ENCODE data around the gene TOB2. TPM values are rescaled to one million over a fixed set of nuclear protein-coding genes. Genes with fewer than 3 reads are reported as not detected.
"Not testable (repeated sequence)": the region's sequence is repeated elsewhere in the genome, so short reads cannot be mapped to it uniquely, and the experiment has no call there.

The TOB2 gene
- total RNA-seq, 1 donor from 2014 or later: 46.4 TPM

GRCh38 chr22:41405588-41405987 is 41.0 kb downstream of the TOB2 start:
- H3K36me3 Mint-ChIP-seq (ENCODE audit: low read depth): no peaks in the 10 kb centered on the region
- H3K9me3 Mint-ChIP-seq: no peaks in the 10 kb centered on the region
- H3K4me1 Mint-ChIP-seq (ENCODE audit: low read depth): peaks cover 11% of the 10 kb centered on the region
- H3K4me3 Mint-ChIP-seq: no peak overlapping the region
- DNase-seq (ENCODE audit: low spot score): no peak
- peak overlapping the region; percentile 44 for H3K27ac Mint-ChIP-seq
- intact Hi-C loops (cut with micrococcal nuclease): no loop called here
- H3K27me3 Mint-ChIP-seq (ENCODE audit: insufficient read depth): peaks cover 2% of the 10 kb centered on the region

- Mint-ChIP-seq H3K4me1 (ENCODE audit: low read depth) (peaks cover 11% of the 10 kb centered on the region), H3K36me3 (ENCODE audit: low read depth) (no peaks in the 10 kb centered on the region), H3K9me3 (no peaks in the 10 kb centered on the region), H3K27me3 (ENCODE audit: insufficient read depth) (peaks cover 2% of the 10 kb centered on the region), H3K27ac (peak overlapping the region; percentile 32), H3K4me3 (no peak overlapping the region)
- DNase-seq (ENCODE audit: low spot score): peak; percentile 79
- intact Hi-C loops (cut with micrococcal nuclease): loop anchor here (1.0 to 5.0 kb wide), 6 partner anchors 41 to 184 kb away; partner anchors contain the start of genes PHF5A and PMM1
These were observed 42.9 kb downstream of the TOB2 start for GRCh38 chr22:41403532-41404318.

DNA sequence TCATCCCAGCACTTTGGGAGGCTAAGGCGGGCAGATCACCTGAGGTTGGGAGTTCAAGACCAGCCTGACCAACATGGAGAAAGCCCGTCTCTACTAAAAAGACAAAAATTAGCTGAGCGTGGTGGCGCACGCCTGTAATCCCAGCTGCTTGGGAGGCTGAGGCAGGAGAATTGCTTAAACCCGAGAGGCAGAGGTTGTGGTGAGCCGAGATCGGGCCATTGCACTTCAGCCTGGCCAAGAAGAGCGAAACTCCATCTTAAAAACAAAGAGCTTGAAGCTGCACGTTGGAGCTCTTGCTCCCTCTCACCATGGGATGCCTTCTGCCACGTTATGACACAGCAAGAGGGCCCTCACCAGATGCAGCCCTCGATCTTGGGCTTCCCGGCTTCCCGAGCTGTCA is 43.8 kb downstream of the TOB2 start:
- H3K36me3 Mint-ChIP-seq (ENCODE audit: low read depth); H3K27me3 Mint-ChIP-seq (ENCODE audit: insufficient read depth); H3K9me3 Mint-ChIP-seq; H3K27ac Mint-ChIP-seq; H3K4me3 Mint-ChIP-seq; DNase-seq (ENCODE audit: low spot score): not testable (repeated sequence)
- peaks cover 11% of the 10 kb centered on the region for H3K4me1 Mint-ChIP-seq (ENCODE audit: low read depth)
- intact Hi-C loops (cut with micrococcal nuclease): loop anchor here (1.0 to 5.0 kb wide), 4 partner anchors 41 to 184 kb away; partner anchors contain the start of genes PHF5A and PMM1

DNA sequence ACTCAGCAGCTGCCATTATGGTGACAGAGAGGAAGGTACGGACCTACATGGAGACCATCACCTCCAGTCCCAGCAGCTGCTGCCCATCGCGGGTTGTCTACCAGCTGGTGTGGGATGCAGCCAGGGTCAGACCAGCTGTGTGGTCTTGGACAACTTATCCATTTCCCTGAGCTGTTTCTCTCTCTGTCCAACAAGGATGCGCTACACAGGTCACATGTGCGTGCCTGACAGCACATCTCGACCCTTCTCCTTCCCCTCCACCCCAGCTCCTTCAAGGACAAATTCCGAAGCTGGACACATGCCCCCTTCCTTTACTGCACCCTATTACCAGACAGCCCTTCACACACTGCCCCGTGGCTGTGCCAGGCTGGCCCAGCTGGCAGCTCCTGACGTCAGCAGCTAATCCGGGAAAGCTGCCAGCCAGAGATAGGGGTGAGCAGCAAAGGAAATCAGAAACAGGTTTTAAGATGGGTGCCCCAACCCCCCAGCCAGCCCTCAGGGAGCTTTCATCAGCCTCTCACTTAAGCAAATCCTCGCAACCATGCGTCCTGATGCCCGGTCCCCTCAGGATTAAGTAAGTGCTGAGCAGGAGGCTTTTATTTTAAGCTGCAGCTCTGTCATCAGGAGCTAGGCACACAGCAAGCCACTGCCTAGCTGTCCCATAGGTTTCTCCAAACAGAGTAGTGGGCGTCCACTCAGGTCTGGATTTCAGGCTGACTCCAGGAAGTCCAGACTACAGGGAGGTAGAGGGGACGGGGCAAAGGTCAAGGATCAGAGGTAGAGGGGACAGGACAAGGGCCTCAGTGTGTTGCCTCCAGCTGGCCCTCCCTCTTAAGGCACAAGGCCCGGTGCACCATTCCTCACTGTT is 44.6 kb downstream of the TOB2 start:
- DNase-seq (ENCODE audit: low spot score): no peak
- Mint-ChIP-seq H3K4me1 (ENCODE audit: low read depth) (peaks cover 11% of the 10 kb centered on the region), H3K36me3 (ENCODE audit: low read depth) (peaks cover 4% of the 10 kb centered on the region), H3K27ac (no peak overlapping the region), H3K27me3 (ENCODE audit: insufficient read depth) (peaks cover 2% of the 10 kb centered on the region), H3K9me3 (no peaks in the 10 kb centered on the region), H3K4me3 (no peak overlapping the region)
- intact Hi-C loops (cut with micrococcal nuclease): loop anchor here (5.0 kb wide), 1 partner anchor 185 kb away; the partner anchor contains the start of gene PMM1

DNA sequence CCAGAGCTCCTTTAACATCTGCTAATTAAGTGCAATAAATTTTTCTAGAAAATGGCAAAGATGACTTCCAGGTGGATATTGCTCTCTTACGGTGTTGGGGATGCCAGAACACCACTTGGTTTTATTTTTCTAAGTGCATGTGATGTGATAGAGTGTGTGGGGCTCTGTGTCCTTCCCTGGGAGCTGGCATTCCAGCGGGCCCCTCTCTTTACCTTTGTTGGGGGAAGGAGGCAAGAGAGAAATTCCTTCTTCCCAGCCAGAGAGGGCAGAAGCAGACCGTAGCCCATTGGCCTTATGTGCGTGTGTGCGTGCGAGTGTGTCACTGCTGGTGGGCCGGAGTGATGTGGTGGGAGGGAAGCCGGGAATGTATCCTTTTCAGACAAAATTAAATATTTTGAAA is 47.7 kb downstream of the TOB2 start:
- no peak for DNase-seq (ENCODE audit: low spot score)
- Mint-ChIP-seq H3K4me1 (ENCODE audit: low read depth) (peaks cover 5% of the 10 kb centered on the region), H3K4me3 (no peak overlapping the region), H3K27me3 (ENCODE audit: insufficient read depth) (peaks cover 2% of the 10 kb centered on the region), H3K27ac (no peak overlapping the region), H3K9me3 (no peaks in the 10 kb centered on the region), H3K36me3 (ENCODE audit: low read depth) (peaks cover 4% of the 10 kb centered on the region)
- intact Hi-C loops (cut with micrococcal nuclease): no loop called here

GRCh38 chr22:41397143-41397811 is 49.3 kb downstream of the TOB2 start:
- Mint-ChIP-seq H3K4me3 (no peak overlapping the region), H3K36me3 (ENCODE audit: low read depth) (peaks cover 4% of the 10 kb centered on the region), H3K4me1 (ENCODE audit: low read depth) (no peaks in the 10 kb centered on the region), H3K9me3 (no peaks in the 10 kb centered on the region), H3K27ac (no peak overlapping the region), H3K27me3 (ENCODE audit: insufficient read depth) (peaks cover 2% of the 10 kb centered on the region)
- DNase-seq (ENCODE audit: low spot score): no peak
- intact Hi-C loops (cut with micrococcal nuclease): no loop called here

DNA sequence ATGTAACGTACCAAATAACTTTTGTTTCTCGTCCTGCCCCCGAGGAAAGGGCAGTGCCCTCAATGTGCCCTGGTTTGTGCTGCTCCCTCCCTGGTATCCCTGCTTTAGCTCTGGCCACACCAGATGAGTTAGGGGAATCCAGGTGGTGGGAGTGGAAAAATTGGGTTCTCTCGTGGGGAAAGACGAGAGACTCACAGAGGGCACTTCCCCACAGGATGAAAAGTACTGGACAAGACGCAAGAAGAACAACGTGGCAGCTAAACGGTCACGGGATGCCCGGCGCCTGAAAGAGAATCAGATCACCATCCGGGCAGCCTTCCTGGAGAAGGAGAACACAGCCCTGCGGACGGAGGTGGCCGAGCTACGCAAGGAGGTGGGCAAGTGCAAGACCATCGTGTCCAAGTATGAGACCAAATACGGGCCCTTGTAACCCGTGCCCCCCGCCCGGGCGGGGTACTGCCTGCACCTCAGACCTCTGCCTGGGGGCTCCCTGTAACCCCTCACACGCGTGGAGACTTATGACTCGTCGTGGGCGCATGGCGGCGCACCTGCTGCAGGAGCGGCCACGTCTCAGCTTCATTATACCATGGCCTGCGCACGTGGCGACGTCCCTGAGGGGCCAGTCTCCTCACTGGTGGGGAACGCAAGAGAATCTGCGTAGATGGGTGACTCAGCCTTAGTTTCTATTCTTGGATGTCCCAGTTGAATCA is 50.9 kb downstream of the TOB2 start:
- peaks cover 4% of the 10 kb centered on the region for H3K36me3 Mint-ChIP-seq (ENCODE audit: low read depth)
- no peaks in the 10 kb centered on the region for H3K9me3 Mint-ChIP-seq
- H3K27me3 Mint-ChIP-seq (ENCODE audit: insufficient read depth): no peaks in the 10 kb centered on the region
- DNase-seq (ENCODE audit: low spot score): no peak
- no peaks in the 10 kb centered on the region for H3K4me1 Mint-ChIP-seq (ENCODE audit: low read depth)
- intact Hi-C loops (cut with micrococcal nuclease): no loop called here
- no peak overlapping the region for H3K4me3 Mint-ChIP-seq
- no peak overlapping the region for H3K27ac Mint-ChIP-seq

DNA sequence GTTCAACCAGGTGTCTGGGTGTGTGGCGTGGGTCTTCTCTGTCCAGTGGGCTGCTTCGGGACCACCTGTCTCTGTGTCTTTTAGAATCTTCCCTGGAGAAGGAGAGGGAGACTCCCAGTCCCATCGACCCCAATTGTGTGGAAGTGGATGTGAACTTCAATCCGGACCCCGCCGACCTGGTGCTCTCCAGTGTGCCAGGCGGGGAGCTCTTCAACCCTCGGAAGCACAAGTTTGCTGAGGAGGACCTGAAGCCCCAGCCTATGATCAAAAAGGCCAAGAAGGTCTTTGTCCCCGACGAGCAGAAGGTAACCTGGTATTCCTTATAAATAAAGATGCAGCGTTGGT is 52.6 kb downstream of the TOB2 start:
- H3K27ac Mint-ChIP-seq: no peak overlapping the region
- no peak overlapping the region for H3K4me3 Mint-ChIP-seq
- no peak for DNase-seq (ENCODE audit: low spot score)
- H3K4me1 Mint-ChIP-seq (ENCODE audit: low read depth): no peaks in the 10 kb centered on the region
- H3K36me3 Mint-ChIP-seq (ENCODE audit: low read depth): peaks cover 4% of the 10 kb centered on the region
- H3K9me3 Mint-ChIP-seq: no peaks in the 10 kb centered on the region
- intact Hi-C loops (cut with micrococcal nuclease): no loop called here
- no peaks in the 10 kb centered on the region for H3K27me3 Mint-ChIP-seq (ENCODE audit: insufficient read depth)

DNA sequence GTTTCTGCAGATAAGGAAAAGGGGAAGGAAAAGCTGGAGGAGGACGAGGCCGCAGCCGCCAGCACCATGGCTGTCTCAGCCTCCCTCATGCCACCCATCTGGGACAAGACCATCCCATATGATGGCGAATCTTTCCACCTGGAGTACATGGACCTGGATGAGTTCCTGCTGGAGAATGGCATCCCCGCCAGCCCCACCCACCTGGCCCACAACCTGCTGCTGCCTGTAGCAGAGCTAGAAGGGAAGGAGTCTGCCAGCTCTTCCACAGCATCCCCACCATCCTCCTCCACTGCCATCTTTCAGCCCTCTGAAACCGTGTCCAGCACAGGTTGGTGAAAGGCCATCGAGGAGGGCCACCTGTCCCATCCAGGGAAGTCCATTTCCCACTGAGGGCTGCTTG is 59.3 kb downstream of the TOB2 start:
- H3K9me3 Mint-ChIP-seq: no peaks in the 10 kb centered on the region
- no peak overlapping the region for H3K27ac Mint-ChIP-seq
- intact Hi-C loops (cut with micrococcal nuclease): no loop called here
- no peaks in the 10 kb centered on the region for H3K36me3 Mint-ChIP-seq (ENCODE audit: low read depth)
- no peaks in the 10 kb centered on the region for H3K27me3 Mint-ChIP-seq (ENCODE audit: insufficient read depth)
- H3K4me1 Mint-ChIP-seq (ENCODE audit: low read depth): no peaks in the 10 kb centered on the region
- no peak overlapping the region for H3K4me3 Mint-ChIP-seq
- no peak for DNase-seq (ENCODE audit: low spot score)

GRCh38 chr22:41384128-41384527 is 62.5 kb downstream of the TOB2 start:
- H3K4me1 Mint-ChIP-seq (ENCODE audit: low read depth): peaks cover 6% of the 10 kb centered on the region
- H3K27ac Mint-ChIP-seq: no peak overlapping the region
- intact Hi-C loops (cut with micrococcal nuclease): loop anchor here (5.0 kb wide), 1 partner anchor 303 kb away; the partner anchor contains the start of gene SNU13

More at GRCh38 chr22:41384128-41384527, 62.5 kb downstream of the TOB2 start:
- no peaks in the 10 kb centered on the region for H3K36me3 Mint-ChIP-seq (ENCODE audit: low read depth)
- H3K4me3 Mint-ChIP-seq: peak overlapping the region; percentile 22
- H3K27me3 Mint-ChIP-seq (ENCODE audit: insufficient read depth): no peaks in the 10 kb centered on the region
- no peak for DNase-seq (ENCODE audit: low spot score)
- H3K9me3 Mint-ChIP-seq: no peaks in the 10 kb centered on the region

Data from activated T-helper 1 cell treated with anti-CD3 and anti-CD28 coated beads, Interleukin-12 subunit alpha, Interleukin-12 subunit beta, Interleukin-2, Interleukin-4 antibody, amounts not matched to agents 30 ng/mL and 10 ng/mL and 1 ng/mL, durations not matched to agents 14 hours and 24 hours and 36 hours (primary cell).